ENCODE results near the gene ALK.

Gene ALK

DNA sequence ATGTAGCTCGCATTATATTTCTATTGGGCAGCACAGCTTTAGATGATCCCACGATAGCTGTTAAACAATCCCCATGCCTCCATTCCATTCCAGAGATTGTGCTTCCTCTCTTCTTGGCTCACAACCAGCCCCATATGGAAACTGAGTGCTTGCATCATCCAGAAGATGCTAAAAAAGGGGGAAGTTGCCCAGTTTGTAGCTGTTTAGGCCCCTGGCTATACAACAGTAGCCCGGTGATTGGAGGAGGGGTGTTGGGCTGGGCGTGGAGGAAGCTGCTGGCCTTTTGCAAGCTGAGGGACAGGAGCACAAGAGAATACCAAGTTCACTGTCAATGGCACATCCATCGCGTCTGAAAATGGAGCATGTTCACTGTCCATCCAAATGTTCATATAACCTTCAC is 360.2 kb downstream of the ALK start:
- TF ChIP-seq, protein P1, sequence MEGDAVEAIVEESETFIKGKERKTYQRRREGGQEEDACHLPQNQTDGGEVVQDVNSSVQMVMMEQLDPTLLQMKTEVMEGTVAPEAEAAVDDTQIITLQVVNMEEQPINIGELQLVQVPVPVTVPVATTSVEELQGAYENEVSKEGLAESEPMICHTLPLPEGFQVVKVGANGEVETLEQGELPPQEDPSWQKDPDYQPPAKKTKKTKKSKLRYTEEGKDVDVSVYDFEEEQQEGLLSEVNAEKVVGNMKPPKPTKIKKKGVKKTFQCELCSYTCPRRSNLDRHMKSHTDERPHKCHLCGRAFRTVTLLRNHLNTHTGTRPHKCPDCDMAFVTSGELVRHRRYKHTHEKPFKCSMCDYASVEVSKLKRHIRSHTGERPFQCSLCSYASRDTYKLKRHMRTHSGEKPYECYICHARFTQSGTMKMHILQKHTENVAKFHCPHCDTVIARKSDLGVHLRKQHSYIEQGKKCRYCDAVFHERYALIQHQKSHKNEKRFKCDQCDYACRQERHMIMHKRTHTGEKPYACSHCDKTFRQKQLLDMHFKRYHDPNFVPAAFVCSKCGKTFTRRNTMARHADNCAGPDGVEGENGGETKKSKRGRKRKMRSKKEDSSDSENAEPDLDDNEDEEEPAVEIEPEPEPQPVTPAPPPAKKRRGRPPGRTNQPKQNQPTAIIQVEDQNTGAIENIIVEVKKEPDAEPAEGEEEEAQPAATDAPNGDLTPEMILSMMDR (IDR thresholded peaks at IDR 0.05; ENCODE audit: low read depth, low read length) = no peak
- TF ChIP-seq MYC (IDR thresholded peaks at IDR 0.05; ENCODE audit: low read depth, low read length) (no peak), POLR2A (IDR thresholded peaks at IDR 0.05; ENCODE audit: extremely low read depth, insufficient read length) (no peak)
- TF ChIP-seq, protein P2, sequence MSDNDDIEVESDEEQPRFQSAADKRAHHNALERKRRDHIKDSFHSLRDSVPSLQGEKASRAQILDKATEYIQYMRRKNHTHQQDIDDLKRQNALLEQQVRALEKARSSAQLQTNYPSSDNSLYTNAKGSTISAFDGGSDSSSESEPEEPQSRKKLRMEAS (IDR thresholded peaks at IDR 0.05; ENCODE audit: low read depth, low read length) = no peak
- no peak overlapping the region for H3K4me3 ChIP-seq (ENCODE audit: low read depth, low read length)
- peak; percentile 34 for DNase-seq (ENCODE audit: low read depth)

DNA sequence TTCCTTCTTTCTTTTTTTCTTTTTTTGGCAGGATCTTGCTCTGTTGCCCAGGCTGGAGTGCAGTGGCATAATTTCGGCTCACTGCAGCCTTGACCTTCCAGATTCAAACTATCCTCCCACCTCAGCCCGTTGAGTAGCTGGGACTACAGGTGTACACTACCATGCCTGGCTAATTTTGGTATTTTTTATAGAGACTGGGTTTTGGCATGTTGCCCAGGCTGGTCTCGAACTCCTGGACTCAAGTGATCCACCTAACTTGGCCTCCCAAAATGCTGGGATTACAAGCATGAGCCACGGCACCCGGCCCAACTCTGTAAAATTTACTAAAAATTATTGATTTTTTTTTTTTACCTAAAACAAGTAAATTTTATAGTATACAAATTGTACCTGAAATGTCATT is 360.8 kb downstream of the ALK start:
- no peak overlapping the region for H3K4me3 ChIP-seq (ENCODE audit: low read depth, low read length)
- no peak for DNase-seq (ENCODE audit: low read depth)
- TF ChIP-seq, protein P1 (IDR thresholded peaks at IDR 0.05; ENCODE audit: low read depth, low read length) = no peak
- TF ChIP-seq, protein P2 (IDR thresholded peaks at IDR 0.05; ENCODE audit: low read depth, low read length) = no peak
- TF ChIP-seq POLR2A (IDR thresholded peaks at IDR 0.05; ENCODE audit: extremely low read depth, insufficient read length) (no peak), MYC (IDR thresholded peaks at IDR 0.05; ENCODE audit: low read depth, low read length) (no peak)

DNA sequence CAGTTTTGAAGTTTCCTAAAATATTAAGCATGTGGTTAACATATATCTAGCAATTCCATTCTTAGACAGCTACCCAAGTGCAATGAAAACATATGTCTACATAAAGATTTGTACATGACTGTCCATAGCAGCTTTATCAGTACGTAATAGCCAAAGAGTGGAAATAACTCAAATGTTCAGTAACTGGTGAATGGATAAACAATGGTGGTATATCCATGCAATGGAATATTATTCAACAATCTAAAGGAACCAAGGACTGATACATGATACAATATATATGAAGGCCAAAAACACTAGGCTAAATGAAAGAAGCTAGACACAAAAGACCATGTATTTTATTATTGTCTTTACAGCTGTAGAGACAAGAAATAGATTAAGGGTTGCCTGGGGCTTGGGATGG is 361.4 kb downstream of the ALK start:
- TF ChIP-seq, protein P1 (IDR thresholded peaks at IDR 0.05; ENCODE audit: low read depth, low read length) = no peak
- TF ChIP-seq, protein P2 (IDR thresholded peaks at IDR 0.05; ENCODE audit: low read depth, low read length) = no peak
- TF ChIP-seq MYC (IDR thresholded peaks at IDR 0.05; ENCODE audit: low read depth, low read length) = no peak
- no peak for TF ChIP-seq POLR2A (IDR thresholded peaks at IDR 0.05; ENCODE audit: extremely low read depth, insufficient read length)
- no peak overlapping the region for H3K4me3 ChIP-seq (ENCODE audit: low read depth, low read length)
- no peak for DNase-seq (ENCODE audit: low read depth)

DNA sequence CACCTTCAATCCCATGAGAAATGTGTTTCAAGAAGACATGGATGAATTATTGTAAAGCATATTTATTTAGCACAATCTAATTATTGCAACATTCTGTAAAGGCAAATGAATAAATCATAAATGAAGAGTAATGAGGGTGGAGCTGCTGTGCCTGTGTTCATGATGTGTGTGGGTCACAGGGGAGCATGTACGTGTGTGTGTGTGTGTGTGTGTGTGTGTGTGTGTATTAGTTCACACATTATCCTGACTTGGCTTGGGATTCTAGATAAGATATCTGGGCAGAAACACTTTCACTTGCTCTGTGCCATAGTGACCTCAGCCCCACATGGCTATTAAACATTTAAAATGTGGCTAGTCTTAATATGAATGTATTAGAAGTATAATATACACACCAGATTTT is 361.8 kb downstream of the ALK start:
- no peak for DNase-seq (ENCODE audit: low read depth)
- TF ChIP-seq POLR2A (IDR thresholded peaks at IDR 0.05; ENCODE audit: extremely low read depth, insufficient read length) = no peak
- no peak for TF ChIP-seq MYC (IDR thresholded peaks at IDR 0.05; ENCODE audit: low read depth, low read length)
- TF ChIP-seq, protein P1 (IDR thresholded peaks at IDR 0.05; ENCODE audit: low read depth, low read length) = no peak
- TF ChIP-seq, protein P2 (IDR thresholded peaks at IDR 0.05; ENCODE audit: low read depth, low read length) = no peak
- H3K4me3 ChIP-seq (ENCODE audit: low read depth, low read length) = no peak overlapping the region

DNA sequence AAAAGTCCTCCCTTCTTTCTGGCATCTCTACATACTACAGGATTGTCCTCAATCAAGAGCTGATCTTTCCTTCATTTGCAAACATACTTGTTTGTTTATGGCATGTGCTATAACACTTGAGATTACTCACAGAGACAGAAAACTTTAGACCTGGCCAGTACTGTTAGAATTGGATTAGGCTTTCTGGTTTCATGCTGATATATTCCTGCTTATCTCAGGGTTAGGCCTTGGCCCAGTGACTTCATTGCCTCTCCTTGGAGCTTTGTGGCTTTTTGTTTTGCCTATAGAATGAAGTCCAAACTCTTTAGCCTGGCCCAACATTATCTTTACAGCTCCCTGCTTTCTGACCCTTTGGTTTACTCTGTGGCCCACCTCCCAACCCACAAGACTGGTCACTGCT is 363.3 kb downstream of the ALK start:
- DNase-seq (ENCODE audit: low read depth) = no peak
- no peak overlapping the region for H3K4me3 ChIP-seq (ENCODE audit: low read depth, low read length)
- no peak for TF ChIP-seq MYC (IDR thresholded peaks at IDR 0.05; ENCODE audit: low read depth, low read length)
- TF ChIP-seq, protein P2 (IDR thresholded peaks at IDR 0.05; ENCODE audit: low read depth, low read length) = no peak
- TF ChIP-seq, protein P1 (IDR thresholded peaks at IDR 0.05; ENCODE audit: low read depth, low read length) = no peak

DNA sequence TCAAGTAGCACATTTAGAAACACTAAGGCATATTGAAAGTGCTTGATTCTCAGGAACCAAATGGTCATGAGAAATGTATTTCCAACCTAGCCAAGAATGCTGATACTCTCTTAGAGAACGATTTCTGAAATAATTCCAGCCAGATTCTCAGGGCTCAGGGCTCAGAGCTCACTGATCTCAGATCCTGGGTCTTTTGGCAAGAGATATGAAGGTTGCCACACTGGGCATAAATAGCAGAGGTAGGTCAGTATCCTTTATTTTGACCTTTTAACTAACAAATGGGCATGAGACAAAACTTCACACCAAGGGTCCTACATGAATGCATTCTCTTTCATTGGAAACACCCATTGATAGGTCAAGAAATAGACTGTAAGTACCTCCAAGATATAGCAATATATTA is 364.1 kb downstream of the ALK start:
- no peak overlapping the region for H3K4me3 ChIP-seq (ENCODE audit: low read depth, low read length)
- DNase-seq (ENCODE audit: low read depth) = no peak
- TF ChIP-seq, protein P2 (IDR thresholded peaks at IDR 0.05; ENCODE audit: low read depth, low read length) = no peak
- no peak for TF ChIP-seq POLR2A (IDR thresholded peaks at IDR 0.05; ENCODE audit: extremely low read depth, insufficient read length)
- TF ChIP-seq, protein P1 (IDR thresholded peaks at IDR 0.05; ENCODE audit: low read depth, low read length) = no peak
- TF ChIP-seq MYC (IDR thresholded peaks at IDR 0.05; ENCODE audit: low read depth, low read length) = no peak

Measured in NB4 (cell line).